ACHN (cell line): ENCODE results near the gene ANKRD44.

Source experiments
- DNase-seq: peaks from one replicate; pipeline ENCODE4 v3.0.0-alpha.2; 2015
- in situ Hi-C: cut with HindIII; loops from 2 replicates; pipeline ENCODE4 v1.10.0; 2017; ENCODE audit warnings: low sequenced_read_pairs, low pct_ligation_motif_present, low pct_unique_long_range_greater_than_20kb

Gene ANKRD44

DNA sequence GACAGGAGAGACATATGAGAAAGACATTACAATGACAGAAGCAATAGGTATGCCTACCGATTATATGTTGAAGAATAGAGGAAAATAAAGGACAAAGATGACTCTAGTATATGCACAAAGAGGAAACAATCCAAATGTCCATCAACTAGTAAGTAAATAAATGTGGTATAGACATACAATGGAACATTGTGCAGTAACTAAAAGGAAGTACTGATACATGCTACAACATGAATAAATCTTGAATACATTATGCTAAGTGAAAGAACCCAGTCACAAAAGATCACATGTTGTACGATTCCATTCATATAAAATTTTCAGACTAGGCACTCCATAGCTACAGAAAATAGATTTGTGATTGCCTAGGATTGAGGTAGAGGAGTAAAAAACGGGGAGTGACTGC lies 355.5 kb downstream of the ANKRD44 start:
- no peak for DNase-seq
- in situ Hi-C loops, result no loop called here

DNA sequence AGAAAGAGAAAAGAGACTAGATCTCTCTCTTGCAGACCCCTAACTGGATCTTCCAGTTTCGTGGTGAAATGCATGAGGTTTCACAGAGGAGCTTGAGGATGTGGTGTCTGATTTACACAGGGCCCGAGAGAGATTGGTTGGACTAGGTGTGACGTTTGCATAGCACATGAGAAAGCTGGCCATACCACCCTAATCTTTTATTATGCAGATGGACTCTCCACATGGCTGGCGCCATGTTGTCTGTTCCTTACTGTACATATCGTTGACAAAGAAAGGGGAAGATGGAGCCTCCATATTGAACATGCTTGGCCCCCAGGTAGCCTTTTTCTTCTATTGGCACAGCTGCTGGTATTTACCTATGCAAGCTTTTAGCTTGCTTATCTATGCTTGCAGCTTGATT lies 356.6 kb downstream of the ANKRD44 start:
- in situ Hi-C loops, result no loop called here
- DNase-seq, result no peak

GRCh38 chr2:196952936-196953335 lies 357.6 kb downstream of the ANKRD44 start:
- in situ Hi-C loops, result no loop called here
- no peak for DNase-seq

- in situ Hi-C loops, result no loop called here
- DNase-seq, result no peak
Measured at GRCh38 chr2:196951973-196952372, 358.6 kb downstream of the ANKRD44 start.

DNA sequence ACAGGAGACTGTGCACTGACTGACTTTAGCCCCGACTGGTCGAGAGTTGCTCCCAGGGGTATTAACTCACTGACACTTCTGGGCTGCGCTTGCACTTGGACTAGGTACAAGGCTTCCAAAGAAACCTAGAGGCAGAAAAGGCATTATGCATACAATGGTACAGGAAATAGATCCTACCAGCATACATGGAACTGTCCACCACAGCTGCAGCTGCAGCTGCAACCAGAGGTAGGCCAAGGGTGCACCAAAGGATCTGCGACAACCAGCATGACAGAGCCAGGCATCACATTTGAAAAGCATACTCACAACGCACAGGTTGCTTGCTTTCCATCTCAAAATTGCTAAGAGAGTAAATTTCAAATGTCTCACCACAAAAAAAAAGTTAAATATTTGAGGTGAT lies 361.5 kb downstream of the ANKRD44 start:
- DNase-seq, result no peak
- in situ Hi-C loops, result no loop called here

- DNase-seq, result no peak
- in situ Hi-C loops, result no loop called here
Measured at GRCh38 chr2:196944570-196944969, 366.0 kb downstream of the ANKRD44 start.

- DNase-seq, result no peak
- in situ Hi-C loops, result no loop called here
Measured at GRCh38 chr2:196941398-196942078, 369.0 kb downstream of the ANKRD44 start.

DNA sequence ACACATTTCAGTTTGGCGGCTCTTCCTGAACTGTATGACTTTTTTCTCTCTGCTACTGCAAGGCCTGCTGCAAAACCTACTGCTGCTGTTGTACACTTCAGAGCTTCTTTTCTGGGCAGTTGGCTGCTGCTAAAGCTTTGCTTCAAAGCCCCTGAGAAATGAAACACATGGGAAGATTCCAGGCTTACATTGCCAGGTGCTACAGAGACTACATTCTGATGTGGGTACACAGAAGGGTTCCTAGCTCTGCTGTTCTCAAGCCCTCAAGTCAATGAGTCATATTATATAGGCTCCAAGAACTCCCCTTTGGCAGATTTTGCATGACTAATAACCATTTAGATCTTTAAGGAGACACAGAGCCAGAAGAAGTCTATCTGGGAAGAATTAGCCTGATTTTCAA lies 371.2 kb downstream of the ANKRD44 start:
- in situ Hi-C loops, result no loop called here
- DNase-seq, result no peak
